ENCODE measurements around the gene DDX10.

Gene DDX10

DNA sequence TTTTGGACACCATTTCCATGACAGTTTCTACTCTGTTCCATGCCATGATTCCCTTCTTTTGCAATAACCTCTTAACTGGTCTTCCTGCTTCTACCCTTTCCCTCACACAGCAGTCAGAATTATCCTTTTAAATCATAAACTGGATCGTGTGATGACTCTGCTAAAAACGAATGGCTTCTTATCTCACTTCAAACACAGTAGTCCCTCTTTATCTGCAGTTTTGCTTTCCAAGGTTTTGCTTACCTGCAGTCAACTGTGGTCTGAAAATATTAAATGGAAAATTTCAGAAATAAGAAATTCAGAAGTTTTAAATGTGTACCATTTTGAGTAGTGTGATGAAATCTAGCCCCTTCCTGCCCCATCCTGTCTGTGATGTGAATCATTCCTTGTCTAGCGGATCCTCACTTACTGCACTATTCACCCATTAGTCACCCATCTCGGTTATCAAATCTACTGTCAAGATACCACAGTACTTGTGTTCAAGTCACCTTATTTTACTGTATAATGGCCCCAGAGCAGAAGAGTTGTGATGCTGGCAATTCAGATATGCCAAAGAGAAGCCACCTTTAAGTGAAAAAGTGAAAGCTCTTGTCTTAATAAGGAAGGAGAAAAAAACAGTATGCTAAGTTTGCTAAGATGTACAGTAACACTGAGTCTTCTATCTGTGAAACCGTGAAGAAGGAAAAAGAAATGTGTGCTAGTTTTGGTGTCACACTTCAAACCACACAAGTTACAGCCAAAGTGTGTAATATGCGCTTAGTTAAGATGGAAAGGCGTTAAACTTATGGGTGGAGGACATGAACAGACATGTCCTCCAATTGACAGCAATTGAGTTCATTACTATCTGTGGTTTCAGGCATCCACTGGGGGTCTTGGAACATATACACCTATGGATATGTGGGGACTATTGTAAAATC is 283.0 kb downstream of the DDX10 start:
- no peak for DNase-seq

DNA sequence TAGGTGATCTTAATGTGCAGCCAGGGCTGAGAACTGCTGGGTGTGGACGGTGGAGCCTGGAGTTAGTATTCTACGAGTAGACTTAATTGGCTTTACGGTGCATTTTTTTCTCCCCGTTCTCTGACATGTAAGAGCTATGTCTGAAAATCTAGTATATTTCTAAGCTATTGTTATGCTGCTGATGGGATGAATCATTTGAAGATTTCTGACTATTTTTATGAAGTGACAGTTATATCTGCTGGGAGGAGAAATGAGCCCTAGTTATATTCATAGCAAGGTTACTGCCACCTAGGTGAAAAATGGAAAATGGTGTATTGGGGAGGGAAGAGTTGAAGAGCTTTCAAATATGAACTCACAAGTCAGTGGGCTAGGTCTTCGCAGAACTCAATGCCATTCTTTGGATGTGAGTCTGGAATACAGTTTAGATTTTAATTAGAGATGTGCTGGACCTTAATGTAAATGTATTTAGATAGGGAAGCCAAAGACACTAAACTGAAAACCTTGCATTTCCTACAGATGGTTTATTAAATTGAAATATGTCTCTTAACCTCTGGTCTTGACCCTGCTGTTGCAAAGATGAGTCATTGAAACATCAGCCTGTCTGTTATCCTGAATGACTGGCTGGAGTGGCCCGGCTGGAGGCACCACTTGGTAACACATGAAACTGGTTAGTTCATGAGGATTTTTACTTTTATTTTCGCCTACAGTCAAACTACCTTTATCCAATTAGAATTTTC is 293.7 kb downstream of the DDX10 start:
- DNase-seq = no peak

DNA sequence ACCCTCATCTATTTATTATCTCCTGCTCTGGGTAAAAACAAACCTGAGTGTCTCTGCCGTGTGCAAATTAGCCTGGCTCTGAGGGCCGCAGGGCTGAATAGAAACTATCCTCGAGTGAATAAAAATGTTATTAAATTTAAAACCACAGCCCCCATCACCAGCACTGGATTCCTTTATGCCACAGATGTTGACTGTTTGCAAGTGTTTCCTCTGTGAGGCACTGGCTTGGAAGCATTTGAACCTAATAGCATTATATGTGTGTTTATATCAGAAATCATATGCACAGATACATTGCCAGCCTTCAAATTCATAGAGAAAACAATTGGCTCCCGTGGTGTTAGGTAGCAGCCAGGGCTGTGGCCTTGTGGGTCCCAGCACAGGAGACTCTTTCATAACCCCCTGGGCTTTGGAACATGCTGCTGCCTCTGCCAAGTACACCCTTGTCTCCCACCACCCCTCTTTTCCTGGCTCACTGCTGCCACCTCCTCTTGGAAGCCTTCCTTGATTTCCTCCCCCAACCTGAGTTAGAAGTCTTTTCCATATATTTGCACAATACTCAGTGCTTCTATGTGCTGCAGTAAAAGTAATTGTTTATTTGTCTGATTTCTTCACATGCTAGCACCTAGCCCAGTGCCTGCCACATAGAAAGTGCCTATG is 294.4 kb downstream of the DDX10 start:
- no peak for DNase-seq

- DNase-seq = no peak
Observed at GRCh38 chr11:108959874-108960273, 295.0 kb downstream of the DDX10 start.

- no peak for DNase-seq
Observed at GRCh38 chr11:108960501-108960900, 295.6 kb downstream of the DDX10 start.

DNA sequence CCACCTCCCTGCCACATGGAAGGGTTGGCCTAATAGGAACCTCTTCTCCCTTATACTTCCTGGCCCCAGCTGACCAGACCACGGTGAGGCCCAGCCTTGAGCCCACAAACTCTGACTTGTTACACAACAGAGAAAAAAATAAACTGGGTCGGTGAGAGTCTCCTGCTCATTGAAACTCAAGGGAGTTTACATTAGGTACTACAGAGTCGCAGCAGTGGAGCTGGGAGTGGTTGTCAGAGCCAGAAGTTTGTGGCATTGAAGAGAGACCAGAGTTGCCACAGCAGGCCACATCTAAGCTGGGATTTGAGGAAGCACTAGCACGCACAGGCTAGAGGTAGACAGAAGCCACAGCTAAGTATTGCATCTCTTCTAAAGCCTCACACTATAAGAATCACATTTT is 296.2 kb downstream of the DDX10 start:
- DNase-seq = peak; percentile 32 to 35

- DNase-seq = no peak
Observed at GRCh38 chr11:108963118-108963517, 298.2 kb downstream of the DDX10 start.

DNA sequence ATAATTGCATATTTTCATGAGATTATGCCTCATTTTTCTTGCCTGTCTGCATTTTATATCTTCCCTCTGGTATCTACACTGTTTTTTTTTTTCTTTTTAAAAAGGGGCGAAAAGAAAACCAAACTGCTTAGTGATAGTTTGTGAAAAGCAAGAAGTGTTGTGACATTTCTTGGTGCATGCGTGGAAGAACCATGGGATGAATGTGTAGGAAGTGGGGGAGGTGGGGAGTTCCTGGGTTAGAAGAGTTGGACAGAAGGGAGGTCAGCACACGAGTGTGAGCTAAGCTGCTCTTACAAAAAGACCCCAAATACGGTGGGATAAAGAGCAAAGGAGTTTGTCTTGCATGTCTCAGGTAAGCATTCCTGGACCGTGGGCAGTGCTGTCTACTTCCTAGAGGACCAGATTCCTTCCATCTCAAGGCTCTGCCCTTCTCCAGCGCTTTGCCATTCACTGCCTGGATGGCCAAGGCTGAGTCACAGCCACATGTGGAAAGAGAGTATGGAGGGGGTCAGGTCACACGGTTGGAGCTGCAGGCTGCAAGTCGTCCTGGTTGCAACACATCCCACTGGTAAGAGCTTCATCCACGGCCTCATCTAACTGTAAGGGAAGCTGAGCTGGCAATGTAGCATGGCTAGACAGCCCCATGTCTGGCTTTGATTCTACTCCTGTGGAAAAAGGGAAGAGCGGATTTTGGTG is 300.6 kb downstream of the DDX10 start:
- peak; percentile 86 to 94 for DNase-seq

DNA sequence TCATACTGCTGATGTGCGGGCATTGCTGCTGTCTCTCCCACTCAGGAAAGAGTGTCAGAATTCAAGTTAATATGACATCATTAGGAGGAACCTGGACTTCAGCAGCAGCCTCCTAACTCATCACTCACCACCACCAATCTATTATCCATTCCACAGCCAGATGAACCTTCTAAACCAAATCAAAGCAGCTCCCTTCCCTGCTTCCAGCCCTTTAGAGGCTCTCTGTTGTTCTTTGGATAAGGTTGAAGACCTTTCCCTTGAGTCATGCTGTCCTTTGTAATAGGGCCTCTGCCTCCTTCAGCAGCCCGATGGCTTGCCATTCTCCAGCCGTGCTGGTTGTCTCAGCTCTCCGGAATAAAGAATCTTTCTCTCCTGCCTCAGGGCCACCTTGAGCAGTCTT is 301.3 kb downstream of the DDX10 start:
- no peak for DNase-seq

GRCh38 chr11:108966978-108967377 is 302.1 kb downstream of the DDX10 start:
- no peak for DNase-seq

DNA sequence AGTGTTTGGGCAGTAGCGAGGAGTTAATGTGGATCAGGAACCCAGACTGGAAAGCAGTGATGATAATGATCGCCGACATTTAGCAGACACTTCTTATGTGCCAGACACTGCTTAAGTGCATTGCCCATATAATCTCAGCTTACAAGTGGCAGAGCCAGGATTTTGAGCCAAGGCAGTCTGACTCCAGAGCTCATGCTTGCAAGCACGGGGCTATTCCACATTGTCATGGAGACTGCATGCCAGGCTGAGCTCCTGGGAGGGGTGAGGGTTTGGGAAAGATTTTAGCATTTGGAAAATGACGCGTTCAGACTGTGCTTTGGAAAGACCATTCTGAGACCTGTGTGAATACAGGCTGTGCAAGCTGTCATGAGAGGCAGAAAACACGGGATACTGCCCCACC is 302.7 kb downstream of the DDX10 start:
- DNase-seq = no peak

DNA sequence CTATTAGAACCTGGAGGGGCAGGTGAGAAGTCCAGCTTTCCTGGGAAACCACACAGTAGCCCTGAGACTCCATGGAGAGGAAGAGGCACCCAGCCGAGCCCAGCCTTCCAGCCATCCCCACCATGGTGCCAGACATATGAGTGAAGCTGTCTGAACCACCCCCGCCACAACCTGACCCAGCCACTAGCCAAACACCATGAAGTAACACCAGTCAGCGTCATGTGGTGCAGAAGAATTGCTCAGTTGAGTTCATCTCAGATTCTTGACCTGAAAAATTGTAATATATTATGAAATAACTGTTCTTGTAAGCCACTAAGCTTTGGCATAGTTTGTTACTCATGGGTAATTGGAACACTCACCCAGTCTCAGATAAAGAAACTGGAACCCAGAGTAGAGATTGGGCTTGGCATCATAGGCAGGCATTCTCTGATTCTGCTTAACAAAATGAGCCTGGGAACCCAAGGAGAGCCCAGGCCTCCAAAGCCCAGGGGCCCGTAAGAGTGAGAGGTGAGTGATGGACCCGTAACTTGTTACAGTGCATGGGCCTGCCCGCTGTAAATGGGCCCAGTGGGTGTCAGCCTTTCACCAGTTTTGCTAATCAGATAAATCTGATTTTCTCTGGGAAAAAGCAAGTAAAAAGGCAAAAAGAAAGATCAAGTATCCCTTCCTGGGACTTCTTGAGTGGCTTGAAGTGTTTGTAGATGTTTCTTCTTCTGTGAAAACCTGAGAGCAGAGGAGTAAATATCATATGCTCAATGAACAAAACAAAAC is 305.5 kb downstream of the DDX10 start:
- DNase-seq = peak in 1 of 2 donors; percentile 20

DNA sequence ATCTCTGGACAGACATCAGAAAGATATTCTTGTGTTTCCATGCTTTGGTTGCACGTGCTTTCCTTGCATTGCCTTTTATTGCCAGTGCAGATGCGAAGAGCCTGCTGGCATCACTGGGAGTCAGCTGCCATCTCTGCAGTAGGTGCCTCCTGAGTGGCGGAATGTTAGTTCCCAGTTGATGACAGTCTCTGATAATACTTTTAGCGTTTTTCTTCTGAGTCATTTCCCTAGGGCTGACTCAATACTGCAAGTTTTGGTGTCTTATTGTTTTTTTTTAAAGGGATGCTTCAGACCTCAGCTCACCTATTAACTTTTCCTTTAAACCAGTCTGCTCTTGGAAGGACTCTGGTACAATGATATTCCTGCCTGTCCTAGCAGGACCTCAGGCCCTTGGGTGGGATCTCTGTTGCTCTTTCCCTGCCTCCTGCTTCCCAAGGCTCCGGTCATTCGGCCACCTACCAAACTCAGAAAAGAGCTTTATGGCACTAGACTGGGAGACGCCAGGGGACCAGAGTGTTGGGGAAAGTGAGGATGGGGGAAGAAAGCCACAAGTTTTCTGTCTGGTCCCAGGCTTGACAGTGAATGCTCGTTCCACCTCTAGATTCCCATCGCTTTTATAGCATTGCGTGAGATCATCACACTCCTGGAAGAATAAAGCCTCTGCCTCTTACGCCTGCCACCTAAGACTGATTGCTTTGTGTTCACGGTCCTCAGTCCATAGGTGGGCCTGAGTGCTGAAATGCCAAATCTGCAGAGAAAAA is 308.7 kb downstream of the DDX10 start:
- no peak for DNase-seq

GRCh38 chr11:108975026-108975425 is 310.2 kb downstream of the DDX10 start:
- no peak for DNase-seq

- DNase-seq = no peak
Observed at GRCh38 chr11:108975641-108976071, 310.8 kb downstream of the DDX10 start.

GRCh38 chr11:108983636-108984420 is 319.0 kb downstream of the DDX10 start:
- DNase-seq = no peak

- no peak for DNase-seq
Observed at GRCh38 chr11:108984523-108984922, 319.7 kb downstream of the DDX10 start.

- DNase-seq = no peak
Observed at GRCh38 chr11:108985236-108985944, 320.5 kb downstream of the DDX10 start.

- no peak for DNase-seq
Observed at GRCh38 chr11:108985945-108986279, 321.0 kb downstream of the DDX10 start.
